Activated CD8-positive, alpha-beta T cell treated with anti-CD3 and anti-CD28 coated beads for 36 hours (primary cell): ENCODE data around the gene BMPER. TPM values are rescaled to one million over a fixed set of nuclear protein-coding genes. Genes with fewer than 3 reads are reported as not detected.

Experiments
- ATAC-seq: fragments of 200-7000 bp; cut with Tn5 transposase; one replicate; pipeline ENCODE4 v1.10.0; 2021; ENCODE audit warnings: mild to moderate bottlenecking, moderate library complexity
- CTCF ChIA-PET: fragments of 350-600 bp; sonication (Branson Sonifier 250); formaldehyde crosslinking; loops from one replicate; lab custom pipeline; 2021; ENCODE audit warnings: antibody characterized with exemption; lab: Charles Lee
- POLR2A ChIA-PET: fragments of 350-600 bp; sonication (Branson Sonifier 250); formaldehyde crosslinking; loops from one replicate; lab custom pipeline; 2021; ENCODE audit warnings: antibody characterized with exemption; lab: Charles Lee
- DNase-seq: peaks from one replicate; pipeline ENCODE4 v3.0.0-alpha.2; 2020
- H3K27ac Mint-ChIP-seq: one replicate; pipeline ENCODE4 v1.8.0; 2021; ENCODE audit warnings: mild to moderate bottlenecking, mixed read lengths
- H3K27me3 Mint-ChIP-seq: one replicate; pipeline ENCODE4 v1.8.0; 2021; ENCODE audit warnings: mixed read lengths
- H3K36me3 Mint-ChIP-seq: one replicate; pipeline ENCODE4 v1.8.0; 2021; ENCODE audit warnings: low read depth, mixed read lengths
- H3K4me1 Mint-ChIP-seq: one replicate; pipeline ENCODE4 v1.8.0; 2021; ENCODE audit warnings: low read depth, mixed read lengths
- H3K4me3 Mint-ChIP-seq: one replicate; pipeline ENCODE4 v1.8.0; 2021; ENCODE audit warnings: mild to moderate bottlenecking, moderate library complexity, mixed read lengths
- H3K9me3 Mint-ChIP-seq: one replicate; pipeline ENCODE4 v1.8.0; 2021; ENCODE audit warnings: mixed read lengths
- intact Hi-C: fragments of 100-400 bp; cut with micrococcal nuclease; formaldehyde crosslinking; loops from one replicate; pipeline ENCODE4 v1.10.0; 2022
- total RNA-seq, 2 experiments: library from RNA; stranded (reverse); gene quantifications; one replicate each; pipeline ENCODE4 v1.2.3, GENCODE V29; 2021
- TF ChIP-seq, protein P1 (sequence below): fragments of 200-600 bp; IDR thresholded peaks from one replicate; pipeline ENCODE4 v1.8.0; 2022; ENCODE audit warnings: antibody characterized with exemption, mild to moderate bottlenecking

The BMPER gene
- total RNA-seq, 2 experiments from 2014 or later: not detected

DNA sequence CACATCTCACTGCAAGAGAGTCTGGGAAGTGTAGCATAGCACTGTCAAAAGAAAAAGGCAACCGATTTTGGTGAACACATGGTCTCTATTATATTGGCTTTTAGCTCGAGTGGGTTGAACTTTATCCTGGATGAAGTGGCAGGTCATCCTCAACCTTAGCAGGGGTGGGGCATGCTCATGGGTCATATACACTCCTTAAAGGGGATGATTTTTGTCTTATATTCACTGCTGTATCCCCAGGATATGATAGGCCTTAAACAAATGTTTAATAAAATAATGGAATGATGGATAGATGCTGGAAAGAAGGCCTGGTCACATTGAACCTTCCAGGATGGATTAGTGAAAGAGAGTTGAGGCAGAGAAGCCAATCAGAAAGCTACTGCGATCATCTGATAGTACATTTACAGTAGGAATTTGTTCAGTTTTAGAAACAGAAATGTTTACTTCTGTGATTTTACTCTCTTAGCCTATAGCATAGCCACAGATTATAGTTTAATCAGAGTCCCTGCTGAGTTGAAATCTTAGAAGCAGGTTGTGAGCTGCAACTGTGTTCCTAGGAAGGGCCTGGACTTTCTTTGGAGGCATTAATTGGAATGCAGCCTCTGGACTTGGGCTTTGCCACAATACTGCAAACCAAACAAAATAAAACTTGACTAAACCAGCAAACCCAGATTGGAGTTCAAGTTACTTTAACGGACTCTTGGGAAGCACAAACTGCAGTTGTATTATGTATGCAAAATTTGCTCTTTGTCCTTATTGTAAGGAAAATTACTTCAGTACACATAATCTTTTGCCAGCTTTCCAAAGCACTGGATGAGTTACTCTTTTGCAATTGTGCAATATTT lies 138.3 kb downstream of the BMPER start:
- Mint-ChIP-seq H3K4me1 (no peaks in the 10 kb centered on the region), H3K36me3 (no peaks in the 10 kb centered on the region), H3K9me3 (no peaks in the 10 kb centered on the region), H3K4me3 (no peak overlapping the region), H3K27me3 (peaks cover 3% of the 10 kb centered on the region), H3K27ac (no peak overlapping the region)
- intact Hi-C loops: no loop called here
- TF ChIP-seq, protein P1, sequence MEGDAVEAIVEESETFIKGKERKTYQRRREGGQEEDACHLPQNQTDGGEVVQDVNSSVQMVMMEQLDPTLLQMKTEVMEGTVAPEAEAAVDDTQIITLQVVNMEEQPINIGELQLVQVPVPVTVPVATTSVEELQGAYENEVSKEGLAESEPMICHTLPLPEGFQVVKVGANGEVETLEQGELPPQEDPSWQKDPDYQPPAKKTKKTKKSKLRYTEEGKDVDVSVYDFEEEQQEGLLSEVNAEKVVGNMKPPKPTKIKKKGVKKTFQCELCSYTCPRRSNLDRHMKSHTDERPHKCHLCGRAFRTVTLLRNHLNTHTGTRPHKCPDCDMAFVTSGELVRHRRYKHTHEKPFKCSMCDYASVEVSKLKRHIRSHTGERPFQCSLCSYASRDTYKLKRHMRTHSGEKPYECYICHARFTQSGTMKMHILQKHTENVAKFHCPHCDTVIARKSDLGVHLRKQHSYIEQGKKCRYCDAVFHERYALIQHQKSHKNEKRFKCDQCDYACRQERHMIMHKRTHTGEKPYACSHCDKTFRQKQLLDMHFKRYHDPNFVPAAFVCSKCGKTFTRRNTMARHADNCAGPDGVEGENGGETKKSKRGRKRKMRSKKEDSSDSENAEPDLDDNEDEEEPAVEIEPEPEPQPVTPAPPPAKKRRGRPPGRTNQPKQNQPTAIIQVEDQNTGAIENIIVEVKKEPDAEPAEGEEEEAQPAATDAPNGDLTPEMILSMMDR: no peak
- POLR2A ChIA-PET: interaction anchor here (1.0 kb wide), 1 partner anchor 35 kb away, joined by 3 read pairs; no protein-coding TSS in a partner anchor
- DNase-seq: no peak
- CTCF ChIA-PET: interaction anchor here (0.7 kb wide), 1 partner anchor 10 kb away, joined by 3 read pairs; no protein-coding TSS in a partner anchor
- no peak for ATAC-seq

DNA sequence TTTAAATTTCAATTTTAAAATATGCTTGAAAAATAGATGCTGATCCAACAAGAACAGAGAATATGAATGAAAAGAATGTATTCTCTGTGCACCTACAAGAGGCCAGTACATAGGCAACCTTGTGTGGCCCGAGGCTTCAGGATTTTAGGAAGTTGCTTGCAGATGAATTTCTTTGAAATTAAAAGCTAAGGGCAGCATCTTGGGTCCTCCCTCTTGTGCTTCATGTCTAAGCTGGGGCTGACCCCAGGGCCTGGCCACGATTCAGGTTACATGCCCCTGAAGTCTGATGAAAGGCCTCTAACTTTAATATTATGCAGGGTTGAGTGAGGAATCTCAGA lies 138.9 kb downstream of the BMPER start:
- TF ChIP-seq, protein P1: no peak
- Mint-ChIP-seq H3K4me1 (no peaks in the 10 kb centered on the region), H3K27ac (no peak overlapping the region), H3K9me3 (no peaks in the 10 kb centered on the region), H3K36me3 (no peaks in the 10 kb centered on the region), H3K27me3 (peaks cover 3% of the 10 kb centered on the region), H3K4me3 (no peak overlapping the region)
- intact Hi-C loops: no loop called here
- CTCF ChIA-PET: interaction anchor here (0.7 kb wide), 1 partner anchor 9 kb away, joined by 3 read pairs; no protein-coding TSS in a partner anchor
- DNase-seq (no peak), ATAC-seq (no peak)
- POLR2A ChIA-PET: no interaction called here

DNA sequence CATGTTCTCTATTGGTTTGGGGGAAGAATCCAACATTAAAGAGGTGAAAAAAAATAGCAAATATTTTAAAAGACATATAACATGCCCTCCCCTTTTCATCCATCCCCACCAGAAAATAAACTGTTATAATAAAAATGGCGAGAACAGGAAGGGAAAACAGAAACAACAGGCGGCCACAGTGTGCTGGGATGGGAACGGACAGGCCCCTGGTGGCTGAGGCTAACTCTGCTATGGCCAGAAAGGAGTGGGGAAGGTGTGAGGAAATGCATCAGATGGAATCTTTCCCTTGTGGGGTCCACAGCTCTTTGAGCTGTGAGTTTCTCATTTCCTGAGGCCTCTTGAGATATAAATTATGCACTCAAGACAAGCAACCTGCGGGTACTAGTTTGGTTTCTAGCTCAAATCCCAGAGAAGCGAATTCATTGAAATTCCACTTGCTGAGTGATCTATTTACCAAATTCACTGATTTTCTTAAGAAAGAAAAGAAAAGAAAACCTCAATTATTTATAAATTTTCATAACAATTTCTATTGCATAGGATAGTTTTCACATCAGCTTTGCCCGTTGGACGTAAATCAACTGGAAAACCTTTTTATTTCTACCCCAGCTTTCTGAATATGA lies 139.5 kb downstream of the BMPER start:
- Mint-ChIP-seq H3K27ac (no peak overlapping the region), H3K4me3 (no peak overlapping the region), H3K36me3 (no peaks in the 10 kb centered on the region), H3K4me1 (no peaks in the 10 kb centered on the region), H3K9me3 (no peaks in the 10 kb centered on the region), H3K27me3 (peaks cover 2% of the 10 kb centered on the region)
- DNase-seq (no peak), ATAC-seq (no peak)
- ChIA-PET CTCF (interaction anchor here (0.7 kb wide), 1 partner anchor 8 kb away, joined by 3 read pairs; no protein-coding TSS in a partner anchor), POLR2A (no interaction called here)
- intact Hi-C loops: no loop called here
- TF ChIP-seq, protein P1: no peak

DNA sequence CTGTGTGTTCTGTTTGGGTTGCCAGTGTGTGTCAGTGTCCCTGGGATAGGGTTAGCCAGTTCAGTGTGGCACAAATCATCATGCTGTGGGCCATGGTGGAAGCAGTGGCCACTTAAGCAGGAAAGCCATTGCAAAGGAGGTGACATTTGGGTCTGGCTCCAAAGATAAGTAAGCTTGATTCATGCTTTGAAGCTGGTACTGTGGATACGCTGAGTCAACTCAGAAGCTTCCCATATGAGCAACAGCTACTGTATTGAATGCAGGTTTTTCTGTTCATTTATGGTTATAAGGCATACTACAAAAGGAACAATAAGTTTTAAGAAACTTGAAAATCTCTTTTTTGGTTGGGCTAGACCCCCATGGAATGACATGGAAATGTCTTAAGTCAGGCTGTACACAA lies 143.1 kb downstream of the BMPER start:
- Mint-ChIP-seq H3K4me1 (no peaks in the 10 kb centered on the region), H3K27me3 (no peaks in the 10 kb centered on the region), H3K9me3 (no peaks in the 10 kb centered on the region), H3K27ac (no peak overlapping the region), H3K36me3 (no peaks in the 10 kb centered on the region), H3K4me3 (no peak overlapping the region)
- ATAC-seq (no peak), DNase-seq (no peak)
- ChIA-PET CTCF (interaction anchor here (1.3 kb wide), 1 partner anchor 116 kb away, joined by 4 read pairs; no protein-coding TSS in a partner anchor), POLR2A (no interaction called here)
- TF ChIP-seq, protein P1: no peak
- intact Hi-C loops: no loop called here

DNA sequence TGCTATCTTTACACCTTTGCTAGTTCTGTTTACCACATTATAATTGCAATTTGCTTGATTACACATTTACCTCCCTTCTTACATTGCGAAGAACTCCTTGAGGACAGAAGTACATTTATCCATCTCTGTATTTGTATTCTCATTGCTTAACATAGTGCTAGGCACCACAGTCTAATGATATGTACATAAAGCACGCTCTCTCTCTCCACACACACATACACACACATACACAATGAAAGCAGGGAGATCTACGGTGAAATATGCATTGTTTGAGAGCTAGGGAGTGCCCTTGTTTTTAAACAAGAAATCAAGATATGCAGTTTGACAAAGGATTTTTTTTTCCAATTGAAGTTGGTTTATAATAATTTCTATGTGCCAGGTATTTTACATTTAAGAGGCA lies 148.7 kb downstream of the BMPER start:
- CTCF ChIA-PET: no interaction called here

More for the DNA sequence above, 148.7 kb downstream of the BMPER start:
- H3K27ac Mint-ChIP-seq: no peak overlapping the region
- H3K9me3 Mint-ChIP-seq: no peaks in the 10 kb centered on the region
- no peaks in the 10 kb centered on the region for H3K36me3 Mint-ChIP-seq
- H3K27me3 Mint-ChIP-seq: no peaks in the 10 kb centered on the region
- no peak overlapping the region for H3K4me3 Mint-ChIP-seq
- TF ChIP-seq, protein P1: no peak
- intact Hi-C loops: no loop called here
- POLR2A ChIA-PET: no interaction called here
- no peak for DNase-seq
- ATAC-seq: no peak
- no peaks in the 10 kb centered on the region for H3K4me1 Mint-ChIP-seq
